ENCODE measurements around the gene AMN1. TPM values are rescaled to one million over a fixed set of nuclear protein-coding genes. Genes with fewer than 3 reads are reported as not detected.

Gene AMN1
- total RNA-seq, 1 experiment from 2014 or later: 12.1 TPM

GRCh38 chr12:31728917-31729640, at the start of gene AMN1 (continued):
- TF ChIP-seq PRDM15 (CRISPR knock-in tag; IDR thresholded peaks at IDR 0.05) (no peak), GABPB1 (CRISPR knock-in tag; IDR thresholded peaks at IDR 0.05) (peak; percentile 48; the same call in 1 of the 2 replicates), ZNF263 (CRISPR knock-in tag; IDR thresholded peaks at IDR 0.05; ENCODE audit: low read depth) (no peak), ZNF121 (CRISPR knock-in tag; IDR thresholded peaks at IDR 0.05) (peak; percentile 67; the same call in 1 of the 2 replicates), ZBTB21 (CRISPR knock-in tag; IDR thresholded peaks at IDR 0.05; ENCODE audit: borderline replicate concordance) (no peak), KAT7 (CRISPR knock-in tag; IDR thresholded peaks at IDR 0.05; ENCODE audit: borderline replicate concordance) (no peak), FOXP1 (CRISPR knock-in tag; IDR thresholded peaks at IDR 0.05; ENCODE audit: borderline replicate concordance) (no peak), E2F1 (CRISPR knock-in tag; IDR thresholded peaks at IDR 0.05) (0 out of 2 replicates have a peak, but pooled peaks have one; percentile 18), USF2 (CRISPR knock-in tag; IDR thresholded peaks at IDR 0.05) (0 out of 2 replicates have a peak, but pooled peaks have one; percentile 24), ESRRA (CRISPR knock-in tag; IDR thresholded peaks at IDR 0.05; ENCODE audit: borderline replicate concordance) (peak; percentile 65; the same call in 1 of the 2 replicates), ZNF416 (CRISPR knock-in tag; IDR thresholded peaks at IDR 0.05) (no peak), ZNF138 (CRISPR knock-in tag; conservative IDR thresholded peaks at IDR 0.05) (no peak), NR2C2 (CRISPR knock-in tag; IDR thresholded peaks at IDR 0.05) (no peak), PRRX2 (CRISPR knock-in tag; IDR thresholded peaks at IDR 0.05) (no peak), ZNF219 (CRISPR knock-in tag; IDR thresholded peaks at IDR 0.05; ENCODE audit: borderline replicate concordance) (no peak), ZNF512 (CRISPR knock-in tag; IDR thresholded peaks at IDR 0.05; ENCODE audit: borderline replicate concordance) (no peak), NFE2L1 (CRISPR knock-in tag; IDR thresholded peaks at IDR 0.05) (no peak), ZNF317 (CRISPR knock-in tag; IDR thresholded peaks at IDR 0.05; ENCODE audit: borderline replicate concordance, low read depth) (no peak), ATF2 (CRISPR knock-in tag; IDR thresholded peaks at IDR 0.05; ENCODE audit: borderline replicate concordance, low read depth) (0 out of 2 replicates have a peak, but pooled peaks have one; percentile 16), ZNF281 (CRISPR knock-in tag; IDR thresholded peaks at IDR 0.05) (peak; percentile 67; the same call in 1 of the 2 replicates), ZMAT4 (CRISPR knock-in tag; IDR thresholded peaks at IDR 0.05) (no peak), FOXJ3 (CRISPR knock-in tag; IDR thresholded peaks at IDR 0.05; ENCODE audit: borderline replicate concordance) (no peak), MYBL2 (CRISPR knock-in tag; IDR thresholded peaks at IDR 0.05) (no peak), IRF2 (CRISPR knock-in tag; IDR thresholded peaks at IDR 0.05; ENCODE audit: borderline replicate concordance, low read depth) (no peak), MAX (CRISPR knock-in tag; IDR thresholded peaks at IDR 0.05) (peak; percentile 95), GRHL2 (CRISPR knock-in tag; IDR thresholded peaks at IDR 0.05; ENCODE audit: insufficient replicate concordance, severe bottlenecking) (no peak)
